Liver (tissue), 3 donors: ENCODE results near the gene EPB41L4B.

Experiments
- EGR1 ChIP-seq, 2 donors: IDR thresholded peaks; 2 replicates each; pipeline ENCODE4 v1.6.1; 2016 to 2018; ENCODE audit warnings: antibody characterized with exemption in 2 of 2, low read depth in 2 of 2
- GABPA ChIP-seq, 2 donors: IDR thresholded peaks in 1 of 2; conservative IDR thresholded peaks in 1 of 2; 2 replicates each; pipeline ENCODE4 v1.6.1; 2016; ENCODE audit warnings: antibody characterized with exemption in 2 of 2, mild to moderate bottlenecking in 1 of 2, moderate library complexity in 1 of 2
- HNF4G ChIP-seq: IDR thresholded peaks from 2 replicates; pipeline ENCODE4 v1.6.1; 2016; ENCODE audit warnings: antibody characterized with exemption
- JUND ChIP-seq, 2 donors: IDR thresholded peaks; 2 replicates each; pipeline ENCODE4 v1.6.1; 2016; ENCODE audit warnings: antibody characterized with exemption in 2 of 2
- RAD21 ChIP-seq, 2 donors: IDR thresholded peaks; 2 replicates each; pipeline ENCODE4 v1.6.1; 2016; ENCODE audit warnings: antibody characterized with exemption in 2 of 2, mild to moderate bottlenecking in 2 of 2
- RXRA ChIP-seq, 2 donors: IDR thresholded peaks; 2 replicates each; pipeline ENCODE4 v1.6.1; 2017 to 2018; ENCODE audit warnings: antibody characterized with exemption in 2 of 2, mild to moderate bottlenecking in 1 of 2
- SP1 ChIP-seq: IDR thresholded peaks from 2 replicates; pipeline ENCODE4 v1.6.1; 2018; ENCODE audit warnings: antibody characterized with exemption, mild to moderate bottlenecking
- YY1 ChIP-seq: IDR thresholded peaks from 2 replicates; pipeline ENCODE4 v1.6.1; 2016; ENCODE audit warnings: antibody characterized with exemption, mild to moderate bottlenecking
- TF ChIP-seq, protein P1 (sequence below): fragments of 150-350 bp; IDR thresholded peaks from 2 replicates; pipeline ENCODE4 v1.5.1; 2017; ENCODE audit warnings: improper control_type of control experiment, low read depth, low read length; ENCODE audit not compliant: missing input control
- TF ChIP-seq, protein P2 (sequence below): IDR thresholded peaks from 2 replicates; pipeline ENCODE4 v1.6.1; 2016; ENCODE audit warnings: antibody characterized with exemption
- TF ChIP-seq, protein P3 (sequence below): IDR thresholded peaks from 2 replicates; pipeline ENCODE4 v1.6.1; 2016; ENCODE audit warnings: antibody characterized with exemption, mild to moderate bottlenecking
- TF ChIP-seq, protein P4 (sequence below): IDR thresholded peaks from 2 replicates; pipeline ENCODE4 v1.6.1; 2016; ENCODE audit warnings: antibody characterized with exemption
- TF ChIP-seq, protein P5 (sequence below): IDR thresholded peaks from 2 replicates; pipeline ENCODE4 v1.6.1; 2016; ENCODE audit warnings: antibody characterized with exemption
- donor health status: healthy.
- donor health status: healthy.

DNA sequence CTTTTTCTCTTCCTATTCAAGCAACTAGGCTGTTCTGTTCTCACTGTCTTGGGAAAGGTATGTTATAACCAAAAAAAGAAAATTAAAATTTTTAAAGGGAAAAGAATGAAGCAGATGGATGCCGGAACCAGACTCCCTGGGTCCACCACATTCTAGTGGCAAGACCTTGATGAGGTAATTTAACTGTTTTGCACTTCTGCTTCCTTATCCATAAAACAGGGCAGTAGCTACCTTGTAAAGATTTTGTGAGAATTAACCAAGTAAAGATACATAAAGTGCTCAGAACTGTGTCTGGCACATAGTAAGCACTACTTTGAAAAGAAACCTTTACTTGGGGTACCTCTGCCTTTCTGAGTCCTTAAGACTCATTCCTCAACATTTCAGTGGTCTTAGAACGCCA lies 17.0 kb downstream of the EPB41L4B start:
- TF ChIP-seq, protein P1, sequence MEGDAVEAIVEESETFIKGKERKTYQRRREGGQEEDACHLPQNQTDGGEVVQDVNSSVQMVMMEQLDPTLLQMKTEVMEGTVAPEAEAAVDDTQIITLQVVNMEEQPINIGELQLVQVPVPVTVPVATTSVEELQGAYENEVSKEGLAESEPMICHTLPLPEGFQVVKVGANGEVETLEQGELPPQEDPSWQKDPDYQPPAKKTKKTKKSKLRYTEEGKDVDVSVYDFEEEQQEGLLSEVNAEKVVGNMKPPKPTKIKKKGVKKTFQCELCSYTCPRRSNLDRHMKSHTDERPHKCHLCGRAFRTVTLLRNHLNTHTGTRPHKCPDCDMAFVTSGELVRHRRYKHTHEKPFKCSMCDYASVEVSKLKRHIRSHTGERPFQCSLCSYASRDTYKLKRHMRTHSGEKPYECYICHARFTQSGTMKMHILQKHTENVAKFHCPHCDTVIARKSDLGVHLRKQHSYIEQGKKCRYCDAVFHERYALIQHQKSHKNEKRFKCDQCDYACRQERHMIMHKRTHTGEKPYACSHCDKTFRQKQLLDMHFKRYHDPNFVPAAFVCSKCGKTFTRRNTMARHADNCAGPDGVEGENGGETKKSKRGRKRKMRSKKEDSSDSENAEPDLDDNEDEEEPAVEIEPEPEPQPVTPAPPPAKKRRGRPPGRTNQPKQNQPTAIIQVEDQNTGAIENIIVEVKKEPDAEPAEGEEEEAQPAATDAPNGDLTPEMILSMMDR = no peak
- TF ChIP-seq JUND (IDR thresholded peaks at IDR 0.05) = no peak
- TF ChIP-seq YY1 = no peak
- TF ChIP-seq, protein P2, sequence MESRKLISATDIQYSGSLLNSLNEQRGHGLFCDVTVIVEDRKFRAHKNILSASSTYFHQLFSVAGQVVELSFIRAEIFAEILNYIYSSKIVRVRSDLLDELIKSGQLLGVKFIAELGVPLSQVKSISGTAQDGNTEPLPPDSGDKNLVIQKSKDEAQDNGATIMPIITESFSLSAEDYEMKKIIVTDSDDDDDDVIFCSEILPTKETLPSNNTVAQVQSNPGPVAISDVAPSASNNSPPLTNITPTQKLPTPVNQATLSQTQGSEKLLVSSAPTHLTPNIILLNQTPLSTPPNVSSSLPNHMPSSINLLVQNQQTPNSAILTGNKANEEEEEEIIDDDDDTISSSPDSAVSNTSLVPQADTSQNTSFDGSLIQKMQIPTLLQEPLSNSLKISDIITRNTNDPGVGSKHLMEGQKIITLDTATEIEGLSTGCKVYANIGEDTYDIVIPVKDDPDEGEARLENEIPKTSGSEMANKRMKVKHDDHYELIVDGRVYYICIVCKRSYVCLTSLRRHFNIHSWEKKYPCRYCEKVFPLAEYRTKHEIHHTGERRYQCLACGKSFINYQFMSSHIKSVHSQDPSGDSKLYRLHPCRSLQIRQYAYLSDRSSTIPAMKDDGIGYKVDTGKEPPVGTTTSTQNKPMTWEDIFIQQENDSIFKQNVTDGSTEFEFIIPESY = no peak
- TF ChIP-seq, protein P3, sequence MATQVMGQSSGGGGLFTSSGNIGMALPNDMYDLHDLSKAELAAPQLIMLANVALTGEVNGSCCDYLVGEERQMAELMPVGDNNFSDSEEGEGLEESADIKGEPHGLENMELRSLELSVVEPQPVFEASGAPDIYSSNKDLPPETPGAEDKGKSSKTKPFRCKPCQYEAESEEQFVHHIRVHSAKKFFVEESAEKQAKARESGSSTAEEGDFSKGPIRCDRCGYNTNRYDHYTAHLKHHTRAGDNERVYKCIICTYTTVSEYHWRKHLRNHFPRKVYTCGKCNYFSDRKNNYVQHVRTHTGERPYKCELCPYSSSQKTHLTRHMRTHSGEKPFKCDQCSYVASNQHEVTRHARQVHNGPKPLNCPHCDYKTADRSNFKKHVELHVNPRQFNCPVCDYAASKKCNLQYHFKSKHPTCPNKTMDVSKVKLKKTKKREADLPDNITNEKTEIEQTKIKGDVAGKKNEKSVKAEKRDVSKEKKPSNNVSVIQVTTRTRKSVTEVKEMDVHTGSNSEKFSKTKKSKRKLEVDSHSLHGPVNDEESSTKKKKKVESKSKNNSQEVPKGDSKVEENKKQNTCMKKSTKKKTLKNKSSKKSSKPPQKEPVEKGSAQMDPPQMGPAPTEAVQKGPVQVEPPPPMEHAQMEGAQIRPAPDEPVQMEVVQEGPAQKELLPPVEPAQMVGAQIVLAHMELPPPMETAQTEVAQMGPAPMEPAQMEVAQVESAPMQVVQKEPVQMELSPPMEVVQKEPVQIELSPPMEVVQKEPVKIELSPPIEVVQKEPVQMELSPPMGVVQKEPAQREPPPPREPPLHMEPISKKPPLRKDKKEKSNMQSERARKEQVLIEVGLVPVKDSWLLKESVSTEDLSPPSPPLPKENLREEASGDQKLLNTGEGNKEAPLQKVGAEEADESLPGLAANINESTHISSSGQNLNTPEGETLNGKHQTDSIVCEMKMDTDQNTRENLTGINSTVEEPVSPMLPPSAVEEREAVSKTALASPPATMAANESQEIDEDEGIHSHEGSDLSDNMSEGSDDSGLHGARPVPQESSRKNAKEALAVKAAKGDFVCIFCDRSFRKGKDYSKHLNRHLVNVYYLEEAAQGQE = no peak
- TF ChIP-seq, protein P4, sequence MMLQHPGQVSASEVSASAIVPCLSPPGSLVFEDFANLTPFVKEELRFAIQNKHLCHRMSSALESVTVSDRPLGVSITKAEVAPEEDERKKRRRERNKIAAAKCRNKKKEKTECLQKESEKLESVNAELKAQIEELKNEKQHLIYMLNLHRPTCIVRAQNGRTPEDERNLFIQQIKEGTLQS = no peak
- TF ChIP-seq, protein P5, sequence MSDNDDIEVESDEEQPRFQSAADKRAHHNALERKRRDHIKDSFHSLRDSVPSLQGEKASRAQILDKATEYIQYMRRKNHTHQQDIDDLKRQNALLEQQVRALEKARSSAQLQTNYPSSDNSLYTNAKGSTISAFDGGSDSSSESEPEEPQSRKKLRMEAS = no peak
- TF ChIP-seq SP1 = no peak
- no peak for TF ChIP-seq GABPA (IDR thresholded peaks at IDR 0.05 in 1 of 2, conservative IDR thresholded peaks at IDR 0.05 in 1 of 2)
- no peak for TF ChIP-seq RAD21 (IDR thresholded peaks at IDR 0.05)
- TF ChIP-seq HNF4G = no peak
- no peak for TF ChIP-seq EGR1 (IDR thresholded peaks at IDR 0.05; ENCODE audit: low read depth in 2 of 2)
- no peak for TF ChIP-seq RXRA (IDR thresholded peaks at IDR 0.05)
